Left lung (tissue), 10 donors: Measurements from ENCODE around the gene ZNF287. TPM values are rescaled to one million over a fixed set of nuclear protein-coding genes. Genes with fewer than 3 reads are reported as not detected.

ENCODE experiments used
- ATAC-seq: fragments of 200-7000 bp; cut with Tn5 transposase; one replicate; pipeline ENCODE4 v1.9.1; 2020; ENCODE audit warnings: moderate library complexity
- DNase-seq, 4 donors: peaks; one replicate each; pipeline ENCODE4 v3.0.0-alpha.2; 2013 to 2020
- H3K27ac ChIP-seq, 2 donors: fragments of 200-600 bp; sonication (generic) in 1 of 2; one replicate each; pipeline versions ENCODE4 v1.5.0 to v1.8.0; 2020 to 2021
- H3K27me3 ChIP-seq, 2 donors: fragments of 200-600 bp; sonication (generic) in 1 of 2; one replicate each; pipeline versions ENCODE4 v1.5.0 to v1.8.0; 2020 to 2021
- H3K36me3 ChIP-seq, 2 donors: fragments of 200-600 bp; sonication (generic) in 1 of 2; one replicate each; pipeline versions ENCODE4 v1.5.0 to v1.8.0; 2020 to 2021
- H3K4me1 ChIP-seq, 2 donors: fragments of 200-600 bp; one replicate each; pipeline ENCODE4 v1.8.0; 2021
- H3K4me3 ChIP-seq, 2 donors: fragments of 200-600 bp; sonication (generic) in 1 of 2; one replicate each; pipeline versions ENCODE4 v1.5.0 to v1.8.0; 2020 to 2021; ENCODE audit warnings: mild to moderate bottlenecking in 1 of 2
- H3K9me3 ChIP-seq, 2 donors: fragments of 200-600 bp; sonication (generic) in 1 of 2; one replicate each; pipeline versions ENCODE4 v1.5.0 to v1.8.0; 2020 to 2021
- CTCF ChIP-seq, 2 donors: fragments of 200-600 bp; sonication (generic) in 1 of 2; IDR thresholded peaks; one replicate each; pipeline versions ENCODE4 v1.5.0 to v1.8.0; 2021; ENCODE audit warnings: antibody characterized with exemption in 2 of 2
- intact Hi-C, 2 donors: fragments of 100-400 bp; cut with DNase I; formaldehyde crosslinking; loops; one replicate each; pipeline versions ENCODE4 v1.11.2 to v1.14.2; 2022
- polyA plus RNA-seq, 6 donors: library from polyadenylated mRNA; unstranded; fragments of 120-200 nt; gene quantifications; one replicate each; pipeline ENCODE4 v1.2.1, GENCODE V29; 2013; ENCODE audit not compliant: insufficient read length in 6 of 6
- total RNA-seq, 2 donors: library from RNA; stranded (reverse); fragmentation: NEBNext Ultra II Directional; extraction: Animal tissue kit (Norgen Biotek cat#: 25700); gene quantifications; one replicate each; pipeline ENCODE4 v1.2.1, GENCODE V29; 2021
- donor health status: DM: no; HTN: yes; CAD: no.
- donor health status: DM: no; HTN: no; CAD: no.

ZNF287 gene
- total and polyA plus RNA-seq, 8 donors, result 3.4 to 10.0 (median 8.4) TPM

GRCh38 chr17:16569358-16569712, 331 bp upstream of the ZNF287 start:
- no peaks in the 10 kb centered on the region for H3K9me3 ChIP-seq
- ATAC-seq (no peak), DNase-seq (no peak)
- intact Hi-C loops, result no loop called here
- H3K36me3 ChIP-seq, result peaks cover 0 to 5% of the 10 kb centered on the region in 2 donors
- no peak for TF ChIP-seq CTCF (IDR thresholded peaks at IDR 0.05)
- no peak overlapping the region for H3K27ac ChIP-seq
- H3K4me1 ChIP-seq, result peaks cover 0 to 13% of the 10 kb centered on the region in 2 donors
- peaks cover 0 to 21% of the 10 kb centered on the region in 2 donors for H3K27me3 ChIP-seq
- peak overlapping the region in 1 of 2 donors; percentile 77 for H3K4me3 ChIP-seq

- intact Hi-C loops, result no loop called here
- TF ChIP-seq CTCF (IDR thresholded peaks at IDR 0.05), result no peak
- Histone ChIP-seq H3K4me3 (no peak overlapping the region), H3K4me1 (no peaks in the 10 kb centered on the region), H3K9me3 (peaks cover 9 to 100% of the 10 kb centered on the region in 2 donors), H3K27ac (no peak overlapping the region), H3K36me3 (peaks cover 0 to 59% of the 10 kb centered on the region in 2 donors), H3K27me3 (no peaks in the 10 kb centered on the region)
- DNase-seq (no peak), ATAC-seq (no peak)
Observed at GRCh38 chr17:16552637-16553045, 16.4 kb downstream of the ZNF287 start.

- TF ChIP-seq CTCF (IDR thresholded peaks at IDR 0.05), result no peak
- H3K36me3 ChIP-seq, result peaks cover 0 to 53% of the 10 kb centered on the region in 2 donors
- peaks cover 9 to 100% of the 10 kb centered on the region in 2 donors for H3K9me3 ChIP-seq
- no peaks in the 10 kb centered on the region for H3K4me1 ChIP-seq
- no peak for DNase-seq
- intact Hi-C loops, result no loop called here
- ATAC-seq, result no peak
- no peak overlapping the region for H3K4me3 ChIP-seq
- no peak overlapping the region for H3K27ac ChIP-seq
- H3K27me3 ChIP-seq, result no peaks in the 10 kb centered on the region
Observed at GRCh38 chr17:16551878-16552636, 16.9 kb downstream of the ZNF287 start.

GRCh38 chr17:16537130-16537458, 31.9 kb downstream of the ZNF287 start:
- H3K36me3 ChIP-seq, result no peaks in the 10 kb centered on the region
- ATAC-seq, result no peak
- peak overlapping the region in 1 of 2 donors; percentile 71 for H3K4me3 ChIP-seq
- no peaks in the 10 kb centered on the region for H3K9me3 ChIP-seq
- H3K4me1 ChIP-seq, result no peaks in the 10 kb centered on the region
- no peak for TF ChIP-seq CTCF (IDR thresholded peaks at IDR 0.05)
- peaks cover 0 to 10% of the 10 kb centered on the region in 2 donors for H3K27me3 ChIP-seq
- peak overlapping the region in 1 of 2 donors; percentile 98 for H3K27ac ChIP-seq
- intact Hi-C loops, result no loop called here
- no peak for DNase-seq

- Histone ChIP-seq H3K27ac (no peak overlapping the region), H3K36me3 (no peaks in the 10 kb centered on the region), H3K9me3 (no peaks in the 10 kb centered on the region), H3K4me3 (no peak overlapping the region), H3K4me1 (no peaks in the 10 kb centered on the region), H3K27me3 (peaks cover 4 to 22% of the 10 kb centered on the region in 2 donors)
- DNase-seq (no peak), ATAC-seq (no peak)
- TF ChIP-seq CTCF (IDR thresholded peaks at IDR 0.05), result no peak
- intact Hi-C loops, result no loop called here
Observed at GRCh38 chr17:16534236-16534635, 34.8 kb downstream of the ZNF287 start.
